Uterus (tissue), 2 donors: ENCODE measurements around the gene ARSH.

Experiments used
- POLR2A ChIP-seq, 2 donors: fragments of 450-650 bp; IDR thresholded peaks; one replicate each; pipeline ENCODE4 v1.6.1; 2016; ENCODE audit warnings: antibody characterized with exemption in 2 of 2, mild to moderate bottlenecking in 1 of 2, moderate library complexity in 1 of 2
- TF ChIP-seq, protein P1 (sequence below), 4 experiments: fragments of 200-600 bp in 2 of 4; fragments of 450-650 bp in 2 of 4; sonication (generic) in 2 of 4; IDR thresholded peaks; one replicate each; pipeline ENCODE4 v1.5.1; 2016 to 2019; ENCODE audit warnings: antibody characterized with exemption in 4 of 4, mild to moderate bottlenecking in 2 of 4, moderate library complexity in 1 of 4

DNA sequence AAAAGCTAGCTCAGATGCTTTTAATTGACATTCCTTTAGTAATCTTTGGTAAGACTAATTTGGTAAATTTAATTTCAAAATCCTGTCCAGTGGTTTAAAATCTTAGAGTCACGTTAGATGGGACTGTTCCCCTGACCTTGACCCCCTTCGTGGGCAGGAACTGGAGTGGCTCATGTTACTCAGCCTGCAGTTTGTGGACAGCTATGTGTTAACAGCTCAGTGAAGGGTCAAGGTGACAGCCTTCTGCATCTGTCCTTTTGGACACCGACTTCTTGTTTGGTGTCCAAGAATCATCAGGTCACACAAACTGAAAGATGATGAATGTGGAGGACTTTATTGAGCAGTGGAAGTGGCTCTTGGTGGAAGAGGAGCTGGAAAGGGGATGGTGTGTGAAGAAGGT is 37.9 kb downstream of the ARSH start:
- TF ChIP-seq, protein P1, sequence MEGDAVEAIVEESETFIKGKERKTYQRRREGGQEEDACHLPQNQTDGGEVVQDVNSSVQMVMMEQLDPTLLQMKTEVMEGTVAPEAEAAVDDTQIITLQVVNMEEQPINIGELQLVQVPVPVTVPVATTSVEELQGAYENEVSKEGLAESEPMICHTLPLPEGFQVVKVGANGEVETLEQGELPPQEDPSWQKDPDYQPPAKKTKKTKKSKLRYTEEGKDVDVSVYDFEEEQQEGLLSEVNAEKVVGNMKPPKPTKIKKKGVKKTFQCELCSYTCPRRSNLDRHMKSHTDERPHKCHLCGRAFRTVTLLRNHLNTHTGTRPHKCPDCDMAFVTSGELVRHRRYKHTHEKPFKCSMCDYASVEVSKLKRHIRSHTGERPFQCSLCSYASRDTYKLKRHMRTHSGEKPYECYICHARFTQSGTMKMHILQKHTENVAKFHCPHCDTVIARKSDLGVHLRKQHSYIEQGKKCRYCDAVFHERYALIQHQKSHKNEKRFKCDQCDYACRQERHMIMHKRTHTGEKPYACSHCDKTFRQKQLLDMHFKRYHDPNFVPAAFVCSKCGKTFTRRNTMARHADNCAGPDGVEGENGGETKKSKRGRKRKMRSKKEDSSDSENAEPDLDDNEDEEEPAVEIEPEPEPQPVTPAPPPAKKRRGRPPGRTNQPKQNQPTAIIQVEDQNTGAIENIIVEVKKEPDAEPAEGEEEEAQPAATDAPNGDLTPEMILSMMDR (IDR thresholded peaks at IDR 0.05): no peak
- no peak for TF ChIP-seq POLR2A (IDR thresholded peaks at IDR 0.05)
